GM12878 (cell line): Measurements from ENCODE around the gene IVD. TPM values are rescaled to one million over a fixed set of nuclear protein-coding genes. Genes with fewer than 3 reads are reported as not detected.

Source experiments
- ATAC-seq: fragments of 200-7000 bp; cut with Tn5 transposase; 3 replicates; pipeline ENCODE4 v1.9.1; 2020; ENCODE audit warnings: mild to moderate bottlenecking, moderate library complexity
- BruUV-seq: library from RNA; stranded (reverse); fragments of 400-500 nt; replicated peaks from 2 replicates; lab custom pipeline; 2021; lab: Mats Ljungman, UMichigan
- CTCF ChIA-PET: fragments of 300-600 bp; sonication (Branson Sonifier 250); formaldehyde crosslinking; extraction: SDS; loops from one replicate; lab custom pipeline; 2021; ENCODE audit warnings: inconsistent platforms; lab: Yijun Ruan, JAX
- POLR2A ChIA-PET: fragments of 350-600 bp; formaldehyde crosslinking; extraction: SDS; loops from one replicate; lab custom pipeline; 2021; ENCODE audit warnings: inconsistent platforms; lab: Charles Lee
- RAD21 ChIA-PET: fragments of 300-600 bp; sonication (Branson Sonifier 250); formaldehyde crosslinking; loops from one replicate; lab custom pipeline; 2023; ENCODE audit warnings: antibody characterized with exemption; ENCODE audit not compliant: unreplicated experiment; lab: Charles Lee
- SMC1A ChIA-PET: fragments of 300-600 bp; sonication (Branson Sonifier 250); formaldehyde crosslinking; loops from one replicate; lab custom pipeline; 2023; ENCODE audit not compliant: unreplicated experiment, uncharacterized antibody; lab: Charles Lee
- DNase-seq: peaks from one replicate; pipeline ENCODE4 v3.0.0-alpha.2; 2011; ENCODE audit warnings: low read depth, low spot score
- FAIRE-seq: peaks from 3 replicates; lab custom pipeline; 2011; peaks lifted over from hg19 to GRCh38; lab: Jason Lieb, UNC
- H2AFZ ChIP-seq: 2 replicates; pipeline ENCODE4 v1.6.0; 2011; ENCODE audit warnings: low read depth, low read length, control low read depth; ENCODE audit not compliant: control insufficient read depth
- H3K27ac ChIP-seq: 2 replicates; pipeline ENCODE4 v1.5.1; 2011; ENCODE audit warnings: control low read depth; ENCODE audit not compliant: control insufficient read depth, insufficient read depth
- H3K27me3 ChIP-seq, 2 experiments: replicated peaks in 1 of 2; 2 replicates each; pipeline versions ENCODE4 v1.6.0 to v1.6.1; 2011; ENCODE audit warnings: low read length in 1 of 2; ENCODE audit not compliant: control insufficient read depth in 2 of 2, insufficient read depth in 2 of 2
- H3K36me3 ChIP-seq, 2 experiments: 2 replicates each; pipeline ENCODE4 v1.5.1; 2011; ENCODE audit warnings: low read length in 1 of 2; ENCODE audit not compliant: control insufficient read depth in 2 of 2, insufficient read depth in 2 of 2
- H3K4me1 ChIP-seq: 2 replicates; pipeline ENCODE4 v1.6.1; 2011; ENCODE audit warnings: mild to moderate bottlenecking, low read length, moderate library complexity, mixed read lengths; ENCODE audit not compliant: control insufficient read depth, insufficient read depth
- H3K4me2 ChIP-seq: 2 replicates; pipeline ENCODE4 v1.6.0; 2011; ENCODE audit warnings: control low read depth; ENCODE audit not compliant: control insufficient read depth, insufficient read depth
- H3K4me3 ChIP-seq: fragments of 200-600 bp; sonication (generic); 2 replicates; pipeline ENCODE4 v1.5.1; 2016
- H3K79me2 ChIP-seq: 2 replicates; pipeline ENCODE4 v1.6.0; 2011; ENCODE audit warnings: low read length; ENCODE audit not compliant: control insufficient read depth, insufficient read depth
- H3K9ac ChIP-seq: 2 replicates; pipeline ENCODE4 v1.8.0; 2011; ENCODE audit warnings: low read length, control low read depth, mixed read lengths; ENCODE audit not compliant: control insufficient read depth, insufficient read depth
- H3K9me3 ChIP-seq: replicated peaks from 3 replicates; pipeline ENCODE4 v1.5.1; 2011; ENCODE audit warnings: mild to moderate bottlenecking, low read length; ENCODE audit not compliant: control insufficient read depth, insufficient read depth
- H4K20me1 ChIP-seq: 2 replicates; pipeline ENCODE4 v1.6.0; 2011; ENCODE audit not compliant: control insufficient read depth, insufficient read depth
- ATF2 ChIP-seq: IDR thresholded peaks from 2 replicates; pipeline ENCODE4 v1.6.1; 2012; ENCODE audit warnings: low read length, inconsistent platforms
- BACH1 ChIP-seq: fragments of 450-650 bp; IDR thresholded peaks from 2 replicates; pipeline ENCODE4 v1.6.1; 2017; ENCODE audit warnings: mild to moderate bottlenecking, borderline replicate concordance
- IKZF1 ChIP-seq: fragments of 450-650 bp; conservative IDR thresholded peaks from 2 replicates; pipeline ENCODE4 v1.6.1; 2017; ENCODE audit warnings: antibody characterized with exemption, mild to moderate bottlenecking
- MEF2A ChIP-seq: IDR thresholded peaks from 2 replicates; pipeline ENCODE4 v1.6.1; 2011; ENCODE audit warnings: low read depth, mild to moderate bottlenecking, low read length, moderate library complexity; ENCODE audit not compliant: insufficient read depth
- NR2F1 ChIP-seq: fragments of 450-650 bp; conservative IDR thresholded peaks from 2 replicates; pipeline ENCODE4 v1.6.1; 2017; ENCODE audit warnings: mild to moderate bottlenecking
- ZNF217 ChIP-seq: fragments of 450-650 bp; IDR thresholded peaks from 2 replicates; pipeline ENCODE4 v1.6.1; 2017; ENCODE audit warnings: antibody characterized with exemption, mild to moderate bottlenecking
- ZNF592 ChIP-seq: fragments of 450-650 bp; IDR thresholded peaks from 2 replicates; pipeline ENCODE4 v1.6.1; 2017; ENCODE audit warnings: mild to moderate bottlenecking, moderate library complexity
- WGBS: methylation state at CpG from one replicate; pipeline ENCODE4 v1.1.6; 2016; ENCODE audit warnings: low lambda C conversion rate; ENCODE audit not compliant: insufficient replicate concordance, insufficient coverage; ENCODE audit errors: missing lambda C conversion rate; 5-methylcytosine and 5-hydroxymethylcytosine counted together
- in situ Hi-C: fragments of 300-500 bp; cut with MboI; formaldehyde crosslinking; loops from 9 replicates; pipeline ENCODE4 v1.14.3; 2018; ENCODE audit warnings: mixed read lengths
- intact Hi-C: fragments of 100-400 bp; cut with micrococcal nuclease; formaldehyde crosslinking; loops from one replicate; pipeline ENCODE4 v1.14.2; 2022; ENCODE audit not compliant: unreplicated experiment
- polyA plus RNA-seq, 11 experiments: library from polyadenylated mRNA; depleted of rRNA in 4 of 11; unstranded in 6 of 11; stranded (reverse) in 5 of 11; fragments of >200 nt; fragmentation: Nextera tagmentation in 4 of 11; fragmentation: Illumina TruSeq in 1 of 11; extraction: Ambion mirVana in 4 of 11; extraction: Trizol in 1 of 11; gene quantifications; 1 replicate in 1 of 11; 2 replicates in 10 of 11; pipeline versions ENCODE4 v1.2.1 to v1.2.3, GENCODE V29; 2011 to 2016; ENCODE audit warnings: inconsistent platforms in 2 of 11, missing spikeins in 2 of 11, low read depth in 1 of 11
- total RNA-seq, 4 experiments: library from RNA; depleted of rRNA in 3 of 4; stranded (reverse); fragments of >200 nt in 3 of 4; fragmentation: Illumina TruSeq in 1 of 4; extraction: Trizol in 1 of 4; gene quantifications; 2 replicates each; pipeline versions ENCODE4 v1.2.1 to v1.2.3, GENCODE V29; 2013 to 2021

Gene IVD
- total and polyA plus RNA-seq, 10 of the 15 experiments (the other 5 are each of a cell fraction or from before 2014, with no cell fraction given) = 5.3 to 59.8 (median 45.7) TPM

DNA sequence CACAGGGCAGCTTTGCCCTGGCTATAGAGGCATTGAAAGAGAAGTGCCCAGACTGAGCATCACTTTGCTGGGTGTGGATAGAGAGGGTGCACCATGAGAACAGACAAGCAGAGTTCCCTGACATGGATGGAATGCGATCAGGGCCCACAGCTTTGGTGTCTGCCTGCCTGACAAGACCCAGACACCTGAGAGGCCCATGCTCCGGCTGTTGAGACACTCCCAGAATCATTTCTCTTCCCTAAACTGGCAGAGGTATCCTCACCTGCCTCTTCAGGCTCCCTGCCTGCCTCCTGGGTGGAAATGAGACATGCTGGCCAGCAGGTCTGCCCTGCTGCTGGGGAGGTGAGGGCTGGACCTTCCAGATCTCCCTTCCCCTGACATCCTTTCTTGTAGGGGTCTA lies 54.8 kb downstream of the IVD start:
- Histone ChIP-seq H3K4me1 (peaks cover 19% of the 10 kb centered on the region), H3K9me3 (no peaks in the 10 kb centered on the region), H3K27me3 (no peaks in the 10 kb centered on the region), H3K36me3 (peaks cover 11 to 28% of the 10 kb centered on the region in 2 experiments; a peak in 3 of 4 replicates), H3K4me2 (no peak overlapping the region), H4K20me1 (no peaks in the 10 kb centered on the region; the same call in 1 of the 2 replicates), H3K79me2 (peaks cover 7% of the 10 kb centered on the region), H3K4me3 (no peak overlapping the region), H2AFZ (no peak overlapping the region), H3K9ac (no peak overlapping the region), H3K27ac (no peak overlapping the region)
- intact Hi-C loops = no loop called here
- RAD21 ChIA-PET = no interaction called here
- FAIRE-seq (no peak), DNase-seq (no peak), ATAC-seq (no peak)
- CTCF ChIA-PET = no interaction called here
- BruUV-seq = no TSS peak
- SMC1A ChIA-PET = no interaction called here
- in situ Hi-C loops = no loop called here
- WGBS = 100% methylated on average over 2 of the region's 2 CpGs
- POLR2A ChIA-PET = interaction anchor here (0.5 to 1.2 kb wide), 2 partner anchors 10 to 22 kb away, joined by 3 read pairs; no protein-coding TSS in a partner anchor
- TF ChIP-seq ZNF592 (no peak), IKZF1 (no peak), ZNF217 (no peak), ATF2 (no peak), NR2F1 (no peak), BACH1 (no peak), MEF2A (no peak)
